Hematopoietic multipotent progenitor cell treated with erythropoietin and hydrocortisone succinate and interleukin-3 and kit ligand, for 4 days (in vitro differentiated cells): ENCODE data around the gene DCAF4.

ENCODE experiments used
- DNase-seq: peaks from one replicate; pipeline ENCODE4 v3.0.0-alpha.2; 2015

The DCAF4 gene

GRCh38 chr14:72926292-72927028 is at the start of gene DCAF4:
DCAF4 (plus strand) TSS chr14:72926464; CDS start chr14:72937979, 11,515 bp downstream.
- peak; percentile 99 for DNase-seq

DNA sequence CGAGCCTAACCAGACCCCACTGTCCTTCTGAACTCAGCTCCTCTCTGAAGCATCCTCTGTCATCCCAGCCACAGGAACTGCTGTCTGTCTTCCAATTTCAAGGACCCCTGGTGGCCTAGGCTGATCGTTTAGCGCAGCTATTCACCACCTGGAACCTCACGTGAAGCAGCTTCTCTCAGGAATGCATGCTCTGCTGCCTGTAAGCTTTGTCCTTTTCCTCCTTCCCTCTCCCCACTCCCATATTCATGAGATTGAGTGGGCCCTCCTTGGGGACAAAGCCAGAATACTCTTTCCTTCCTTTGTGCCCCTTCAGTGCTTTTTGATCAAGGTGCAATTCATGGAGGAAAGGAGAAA is 49.6 kb upstream of the DCAF4 start:
- DNase-seq: no peak

DNA sequence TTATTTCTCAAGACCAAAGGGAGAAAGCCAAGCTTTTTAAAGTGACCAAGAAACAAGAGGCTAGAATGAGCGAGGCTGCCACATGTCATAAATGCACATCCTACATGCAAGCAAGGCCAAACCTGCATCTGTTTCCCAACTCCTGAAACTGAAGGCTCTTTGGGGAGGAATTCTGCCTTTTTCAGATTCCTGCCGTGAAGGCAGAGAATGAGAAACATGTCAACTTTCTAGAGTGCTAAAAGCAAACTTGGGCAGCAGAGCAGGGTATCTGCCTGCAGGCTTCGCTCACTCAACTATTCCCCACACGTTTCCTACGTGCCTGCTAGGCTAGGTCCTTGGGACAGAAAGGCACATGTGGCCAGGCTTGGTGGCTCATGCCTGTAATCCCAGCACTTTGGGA is 47.5 kb upstream of the DCAF4 start:
- DNase-seq: no peak

- no peak for DNase-seq
These were observed 46.8 kb upstream of the DCAF4 start for GRCh38 chr14:72879431-72879830.

DNA sequence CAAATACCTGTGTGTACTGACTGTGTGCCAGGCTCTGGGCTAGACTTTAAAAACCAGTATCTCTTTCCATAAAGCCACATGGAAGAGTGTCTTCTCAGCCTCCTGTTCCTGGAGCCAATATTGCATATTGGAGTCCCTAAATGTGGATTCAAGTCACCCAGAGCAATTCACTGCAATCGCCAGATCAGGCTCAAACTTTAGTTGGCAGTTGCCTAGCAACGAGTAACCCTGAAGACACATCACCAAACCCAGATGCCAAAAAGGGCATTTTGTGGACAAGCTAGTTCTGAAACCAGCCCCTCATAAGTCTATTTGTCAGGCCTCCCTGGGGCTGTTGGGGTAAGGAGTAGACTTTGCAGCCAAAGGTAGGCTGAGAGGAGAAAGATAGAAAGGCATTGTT is 46.1 kb upstream of the DCAF4 start:
- DNase-seq: no peak

DNA sequence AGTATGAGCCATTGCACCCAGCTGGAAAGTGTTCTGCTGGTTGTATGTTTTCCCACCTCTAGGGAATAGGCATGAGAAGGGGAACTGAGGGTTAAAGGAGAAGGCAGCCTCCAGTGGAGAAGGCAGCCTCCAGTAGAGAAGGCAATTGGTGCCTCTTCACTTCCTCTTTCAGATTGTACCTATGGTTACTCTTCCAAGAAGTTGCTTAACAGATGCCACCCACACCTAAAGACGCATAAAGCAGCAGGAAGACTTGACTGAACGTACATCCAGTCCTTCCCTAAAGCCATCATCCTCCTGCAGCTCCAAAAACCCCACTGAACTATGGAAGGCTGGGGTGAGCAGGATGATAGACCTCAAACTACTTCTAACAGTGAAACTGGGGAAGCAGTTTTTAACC is 45.4 kb upstream of the DCAF4 start:
- peak; percentile 33 for DNase-seq

- no peak for DNase-seq
These were observed 44.7 kb upstream of the DCAF4 start for GRCh38 chr14:72881543-72881942.

DNA sequence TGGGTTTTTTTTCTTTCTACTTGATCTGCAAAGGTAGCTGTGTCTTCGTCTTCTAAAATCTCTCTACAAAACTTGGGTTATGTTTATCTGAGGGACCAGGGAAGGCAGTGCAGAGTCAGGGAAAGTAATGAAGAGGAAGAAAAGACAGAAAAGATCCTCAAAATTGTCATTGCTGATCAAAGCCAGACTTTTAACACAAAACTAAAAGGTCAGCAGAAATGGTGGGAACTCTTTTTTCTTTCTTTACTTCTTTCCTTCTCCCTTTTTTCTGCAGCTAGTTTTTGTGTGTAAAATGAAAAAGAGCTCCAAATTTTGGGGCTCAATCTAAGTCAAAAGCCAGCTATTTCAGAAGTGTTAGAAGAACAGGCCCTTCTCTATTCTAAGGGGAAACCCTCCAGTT is 44.2 kb upstream of the DCAF4 start:
- DNase-seq: no peak

DNA sequence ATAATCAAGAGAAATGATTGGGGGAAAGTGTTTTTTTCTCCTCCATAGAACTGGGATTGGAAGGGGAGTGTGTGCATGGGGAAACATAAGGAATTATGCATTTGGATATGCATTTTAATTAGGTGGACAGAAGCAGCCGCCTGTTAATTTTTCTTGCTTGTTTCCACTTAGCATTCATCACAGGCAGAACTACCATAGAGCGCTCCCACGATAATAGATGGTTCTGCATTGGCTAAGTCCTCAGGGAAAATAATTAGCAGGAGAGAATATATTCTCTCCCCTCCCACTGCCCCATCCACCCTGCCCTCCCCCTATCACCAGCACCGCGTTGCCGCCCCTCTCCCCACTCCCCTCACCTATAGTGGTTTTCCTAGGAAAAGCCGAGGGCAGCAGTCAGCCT is 43.8 kb upstream of the DCAF4 start:
- DNase-seq: no peak

- no peak for DNase-seq
These were observed 43.2 kb upstream of the DCAF4 start for GRCh38 chr14:72883109-72883508.

- peak; percentile 25 for DNase-seq
These were observed 42.3 kb upstream of the DCAF4 start for GRCh38 chr14:72883961-72884360.

DNA sequence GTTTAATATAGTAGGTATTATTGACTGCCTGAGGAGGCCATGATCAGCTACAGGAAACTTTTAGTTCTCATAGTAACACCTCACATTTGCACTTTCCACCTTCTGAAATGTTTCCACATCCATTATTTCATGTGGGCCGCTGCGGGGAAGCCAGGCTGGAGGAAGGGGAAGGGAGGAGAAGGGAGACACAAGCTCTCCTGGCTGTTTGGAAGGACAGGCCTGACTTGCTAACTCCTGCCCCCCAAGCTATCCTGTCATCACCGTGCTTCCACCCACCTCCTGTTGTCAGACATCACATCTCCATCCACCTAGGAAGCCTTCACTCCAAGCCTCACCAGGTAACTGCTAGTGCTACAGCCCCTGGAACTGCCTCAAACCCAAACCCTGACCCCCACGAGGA is 41.9 kb upstream of the DCAF4 start:
- no peak for DNase-seq

GRCh38 chr14:72887514-72887913 is 38.8 kb upstream of the DCAF4 start:
- no peak for DNase-seq

DNA sequence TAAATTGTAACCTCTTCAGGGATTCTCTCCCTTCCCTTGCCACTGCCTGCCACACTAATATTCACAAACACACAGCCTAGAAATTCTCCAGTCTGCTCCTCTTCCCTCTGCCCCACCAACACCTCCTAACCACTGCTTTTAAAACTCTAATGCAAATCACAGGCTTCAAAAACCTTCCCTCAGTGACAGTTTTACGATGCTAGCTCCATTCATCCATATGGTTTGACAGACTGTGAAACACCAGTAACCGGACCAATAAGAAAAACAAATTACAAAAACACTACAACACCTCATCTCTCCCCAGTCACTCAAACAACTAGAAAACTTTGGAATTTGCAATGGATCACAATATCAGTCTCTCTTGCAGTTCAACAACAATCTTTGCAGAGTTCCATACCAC is 38.1 kb upstream of the DCAF4 start:
- no peak for DNase-seq

DNA sequence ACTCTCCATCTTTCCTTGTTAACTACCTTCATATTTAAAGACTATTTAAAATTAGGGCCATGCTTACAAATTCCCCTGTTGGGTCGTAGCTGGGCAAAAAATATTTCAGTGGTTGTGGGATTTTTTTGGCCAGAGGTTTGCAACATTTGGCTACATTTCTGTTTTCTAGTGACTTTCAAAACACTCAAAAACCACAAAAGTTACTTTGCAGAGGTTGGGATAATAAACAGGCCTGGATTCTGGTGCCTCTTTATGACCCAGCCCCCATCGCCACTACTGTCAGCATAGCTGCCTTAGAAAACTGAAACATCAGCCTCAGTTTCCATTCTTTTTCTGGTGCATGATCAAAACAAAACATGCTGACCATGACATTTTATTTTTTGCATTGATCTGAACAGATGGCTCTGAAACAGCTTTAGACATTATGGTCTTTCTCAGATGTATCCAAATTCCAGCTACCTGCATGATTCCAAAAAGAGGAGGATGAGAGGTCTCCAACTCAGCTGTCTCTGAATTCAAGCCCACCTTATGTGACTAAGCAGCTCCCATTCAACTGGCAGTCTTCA is 37.5 kb upstream of the DCAF4 start:
- DNase-seq: no peak

- no peak for DNase-seq
These were observed 36.9 kb upstream of the DCAF4 start for GRCh38 chr14:72889366-72889765.

GRCh38 chr14:72891666-72892102 is 34.6 kb upstream of the DCAF4 start:
- DNase-seq: no peak

GRCh38 chr14:72892103-72892878 is 34.0 kb upstream of the DCAF4 start:
- peak; percentile 27 for DNase-seq

GRCh38 chr14:72892879-72893635 is 33.2 kb upstream of the DCAF4 start:
- DNase-seq: peak; percentile 29

DNA sequence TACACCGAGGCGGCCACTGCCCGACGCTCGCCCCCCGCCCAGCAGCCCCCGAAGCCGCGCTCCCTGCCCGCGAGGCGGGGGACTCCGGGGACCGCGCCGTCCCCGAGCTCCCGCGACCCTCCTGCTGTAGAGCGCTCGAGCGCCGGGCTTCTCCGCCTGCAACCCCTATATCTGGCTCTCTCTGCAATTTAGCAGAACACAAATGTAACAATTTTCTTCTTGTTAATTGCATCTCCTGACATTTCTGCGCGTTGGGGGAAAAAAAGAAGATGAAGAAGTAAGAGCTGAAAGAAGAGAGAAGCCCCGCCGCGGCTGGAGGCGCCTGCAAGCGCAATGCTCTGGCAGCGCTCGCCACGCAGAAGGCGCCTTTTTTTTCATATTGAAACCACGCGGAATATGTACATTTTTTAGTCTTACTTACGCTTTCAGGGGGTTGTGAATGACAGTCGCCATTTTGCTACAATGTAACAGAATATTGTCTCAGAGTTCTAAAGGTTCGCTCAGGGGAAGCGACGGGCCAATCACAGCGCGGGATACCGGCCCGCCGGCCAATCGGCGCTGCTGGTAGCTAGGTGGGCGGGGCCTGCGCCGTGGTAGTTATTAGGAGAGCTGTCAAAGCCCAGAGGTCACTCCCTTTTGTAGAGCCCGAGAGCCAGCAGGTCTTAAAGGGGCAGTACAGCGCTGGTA is 32.5 kb upstream of the DCAF4 start, which contains the start of gene DPF3:
TSS of gene DPF3 (minus strand) at position 466 of the 687 bp plus-strand sequence. CDS start at position 453, 13 bp downstream.
- peak; percentile 98 for DNase-seq

DNA sequence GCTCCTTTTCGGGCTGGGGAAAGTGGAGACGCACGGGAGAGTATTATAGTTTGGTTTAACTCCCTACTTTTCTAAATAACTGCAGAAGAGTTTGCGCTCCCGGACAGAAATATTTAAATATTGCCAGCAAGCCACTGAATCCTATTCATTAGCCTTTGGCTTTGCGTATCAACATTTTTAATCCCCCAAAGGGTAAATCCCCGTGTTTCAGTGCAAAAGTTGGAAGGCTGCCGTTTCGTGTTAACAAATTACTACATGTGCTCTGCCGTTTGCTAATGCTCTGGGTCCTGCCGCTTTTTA is 32.0 kb upstream of the DCAF4 start:
- DNase-seq: peak; percentile 13

GRCh38 chr14:72894623-72895378 is 31.5 kb upstream of the DCAF4 start:
- DNase-seq: peak; percentile 25
